ENCODE results near the gene STING1. TPM values are rescaled to one million over a fixed set of nuclear protein-coding genes. Genes with fewer than 3 reads are reported as not detected.

The STING1 gene
- 0.53 to 1.3 TPM (median 0.89 TPM) in 5 replicates for total RNA-seq (2022; extraction: Qiagen RNA extraction; ENCODE audit: low read depth)

GRCh38 chr5:139482050-139482889 lies at the start of gene STING1:
TSS of gene STING1 (minus strand) at chr5:139482758. CDS start at chr5:139481704, 1,054 bp downstream.

GRCh38 chr5:139470821-139471300 lies 11.7 kb downstream of the STING1 start, which contains the start of gene SMIM33:
TSS of gene SMIM33 (plus strand) at chr5:139471004. CDS start at chr5:139471122, 118 bp downstream.

GRCh38 chr5:139462586-139463276 lies 19.8 kb downstream of the STING1 start, which contains the start of gene ECSCR:
TSS of gene ECSCR (minus strand) at chr5:139462743. CDS start at chr5:139462670, 73 bp downstream.

GRCh38 chr5:139439013-139439903 lies 43.3 kb downstream of the STING1 start, which contains the start of gene DNAJC18:
TSS of gene DNAJC18 (minus strand) at chr5:139439525. CDS start at chr5:139439445, 80 bp downstream.

Other genes with a start within 250 kb of the STING1 start
- gene MATR3, start 189.0 kb downstream of the STING1 start, total RNA-seq (2022; extraction: Qiagen RNA extraction; ENCODE audit: low read depth): 114 to 202 TPM (median 181 TPM) in 5 replicates
- gene PAIP2, start 140.9 kb downstream of the STING1 start, total RNA-seq (2022; extraction: Qiagen RNA extraction; ENCODE audit: low read depth): 72.7 to 120 TPM (median 86.5 TPM) in 5 replicates
- 0.91 to 1.4 TPM (median 1.1 TPM) in 5 replicates for gene SLC23A1, start 99.5 kb downstream of the STING1 start, total RNA-seq (2022; extraction: Qiagen RNA extraction; ENCODE audit: low read depth)
- not detected in 5 replicates for gene MZB1, start 92.8 kb downstream of the STING1 start, total RNA-seq (2022; extraction: Qiagen RNA extraction; ENCODE audit: low read depth)
- gene PROB1, start 87.7 kb downstream of the STING1 start, total RNA-seq (2022; extraction: Qiagen RNA extraction; ENCODE audit: low read depth): 0.18 to 0.37 TPM (median 0.28 TPM) in 5 replicates
- gene SPATA24, start 78.7 kb downstream of the STING1 start, total RNA-seq (2022; extraction: Qiagen RNA extraction; ENCODE audit: low read depth): 4.6 to 5.9 TPM (median 4.9 TPM) in 5 replicates
- 6.3 to 10.0 TPM (median 7.2 TPM) in 5 replicates for gene DNAJC18, start 43.2 kb downstream of the STING1 start, total RNA-seq (2022; extraction: Qiagen RNA extraction; ENCODE audit: low read depth)
- gene ECSCR, start 20.0 kb downstream of the STING1 start, total RNA-seq (2022; extraction: Qiagen RNA extraction; ENCODE audit: low read depth): not detected in 5 replicates
- not detected in 5 replicates for gene SMIM33, start 11.8 kb downstream of the STING1 start, total RNA-seq (2022; extraction: Qiagen RNA extraction; ENCODE audit: low read depth)
- gene UBE2D2, start 78.6 kb upstream of the STING1 start, total RNA-seq (2022; extraction: Qiagen RNA extraction; ENCODE audit: low read depth): 129 to 170 TPM (median 163 TPM) in 5 replicates
- 12.7 to 22.8 TPM (median 19.7 TPM) in 5 replicates for gene CXXC5, start 165.6 kb upstream of the STING1 start, total RNA-seq (2022; extraction: Qiagen RNA extraction; ENCODE audit: low read depth)

Data from A549 treated with ZK216348 at 1 μM for 4 hours (cell line).